ENCODE results near the gene MTHFSD.

The MTHFSD gene

GRCh38 chr16:86480444-86480843, 74.6 kb downstream of the MTHFSD start:
- DNase-seq, result peak; percentile 5 to 50

All from hippocampal formation (tissue), 2 donors.